DMS 273 treated with DMSO at 0.1 percent for 48 hours (cell line): Measurements from ENCODE around the gene PPP1CA.

ENCODE experiments used
- DNase-seq: peaks from one replicate; lab custom pipeline; 2025; lab: John Stamatoyannopoulos, UW

The PPP1CA gene

GRCh38 chr11:67369275-67369674 lies 32.4 kb downstream of the PPP1CA start:
- DNase-seq: no peak

DNA sequence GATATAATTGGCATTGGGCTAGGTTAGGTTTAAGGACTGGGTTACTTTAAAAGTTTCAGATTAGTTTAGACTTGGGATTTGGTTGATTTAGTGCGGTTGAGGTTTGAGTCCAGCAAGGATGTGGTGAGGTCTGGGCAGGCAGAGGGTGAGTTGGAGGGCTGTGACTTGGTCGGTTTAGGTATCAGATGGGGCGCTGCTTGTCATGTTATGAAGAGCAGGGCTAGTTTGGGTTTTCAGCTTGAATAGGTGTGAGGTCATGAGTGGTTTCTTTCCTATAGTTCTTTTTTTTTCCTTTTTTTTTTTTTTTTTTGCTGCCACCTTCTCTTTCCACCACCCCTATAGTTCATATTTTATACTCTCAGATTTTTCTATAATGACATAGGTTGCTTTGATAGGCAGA lies 33.0 kb downstream of the PPP1CA start:
- no peak for DNase-seq

GRCh38 chr11:67367761-67368227 lies 33.9 kb downstream of the PPP1CA start:
- DNase-seq: no peak

DNA sequence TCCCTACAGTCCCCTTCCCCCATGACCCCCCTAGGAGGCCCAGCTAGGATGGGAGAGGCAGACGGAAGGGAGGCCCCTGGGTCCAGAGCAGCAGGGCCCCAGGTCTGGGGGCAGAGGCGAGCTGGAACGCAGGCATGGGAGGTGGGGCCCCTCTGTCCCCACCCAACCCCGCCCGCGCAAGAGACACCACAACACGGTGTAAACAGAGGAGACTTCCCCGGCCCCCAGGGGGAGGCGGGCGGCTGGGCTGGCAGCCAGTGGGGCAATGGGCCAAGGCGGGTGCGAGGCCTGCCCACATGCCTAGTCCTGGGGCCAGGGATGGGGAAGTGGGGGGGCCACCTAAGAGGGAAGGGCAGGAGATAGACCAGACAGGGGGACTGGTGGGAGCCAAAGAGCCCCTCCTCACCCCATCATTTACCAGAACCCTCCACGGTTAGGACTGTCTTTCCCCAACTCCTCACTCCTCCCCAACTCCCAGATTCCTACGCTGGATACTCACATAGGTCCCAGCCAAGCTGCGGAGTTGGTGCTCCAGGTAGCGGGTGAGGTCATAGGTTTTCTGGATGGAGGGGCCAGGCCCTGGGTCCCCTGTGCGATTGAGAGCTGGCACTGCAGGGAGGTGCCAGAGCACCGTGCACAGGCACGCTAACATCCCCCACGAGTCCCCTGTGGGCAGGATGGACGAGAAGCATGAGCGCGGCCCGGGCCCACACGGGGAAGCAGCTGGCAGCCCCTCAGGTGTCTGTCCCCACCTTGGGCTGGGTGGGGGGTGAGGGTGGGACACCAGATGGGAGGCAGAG lies 34.5 kb downstream of the PPP1CA start:
- no peak for DNase-seq

GRCh38 chr11:67366546-67366945 lies 35.1 kb downstream of the PPP1CA start:
- DNase-seq: no peak

- no peak for DNase-seq
Observed at GRCh38 chr11:67365736-67366444, 35.8 kb downstream of the PPP1CA start.

DNA sequence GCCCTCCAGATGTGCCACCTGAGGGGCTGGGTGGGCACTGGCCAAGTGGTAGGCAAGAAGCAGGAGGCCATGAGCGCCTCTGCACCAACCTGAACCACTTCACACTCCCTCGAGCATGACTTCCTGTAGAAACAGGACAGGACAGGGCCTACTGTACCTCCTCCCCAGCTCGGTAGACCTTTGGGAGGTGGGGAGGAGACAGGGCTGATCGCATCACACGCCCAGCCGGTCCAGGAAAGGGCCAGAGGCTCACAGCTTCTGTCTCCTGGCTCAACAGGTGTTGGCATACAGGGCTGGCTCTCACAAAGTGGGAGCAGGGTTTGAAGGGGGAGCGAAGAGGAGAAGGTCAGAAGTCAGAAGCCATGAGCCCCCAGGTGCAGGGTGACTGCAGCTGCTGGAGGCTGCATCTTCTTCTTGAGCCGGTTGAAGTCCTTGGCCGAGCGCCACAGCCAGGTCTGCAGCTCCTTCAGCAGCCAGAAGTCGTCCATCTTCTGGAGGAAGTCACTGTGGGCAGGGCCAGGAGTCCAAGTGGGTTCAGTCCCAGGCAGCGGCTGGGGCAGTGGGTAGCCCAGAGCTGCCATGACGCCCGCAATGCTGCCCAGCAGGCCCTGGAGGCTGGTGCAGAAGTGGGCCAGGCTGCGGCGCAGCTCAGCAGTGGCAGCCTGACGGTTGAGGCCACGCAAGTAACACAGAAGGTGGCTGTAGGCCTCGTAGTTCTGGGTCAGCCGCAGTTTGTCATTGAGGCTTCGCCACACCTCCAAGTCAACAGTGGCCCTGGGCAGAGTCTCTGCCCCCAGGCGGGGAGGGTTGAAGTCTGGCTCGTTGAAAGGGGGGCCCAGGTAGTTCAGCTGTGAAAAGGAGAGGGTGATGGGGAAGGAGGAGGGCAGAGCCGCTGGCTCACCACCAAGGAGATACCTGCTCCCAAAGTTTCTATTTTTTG lies 36.6 kb downstream of the PPP1CA start:
- DNase-seq: no peak

DNA sequence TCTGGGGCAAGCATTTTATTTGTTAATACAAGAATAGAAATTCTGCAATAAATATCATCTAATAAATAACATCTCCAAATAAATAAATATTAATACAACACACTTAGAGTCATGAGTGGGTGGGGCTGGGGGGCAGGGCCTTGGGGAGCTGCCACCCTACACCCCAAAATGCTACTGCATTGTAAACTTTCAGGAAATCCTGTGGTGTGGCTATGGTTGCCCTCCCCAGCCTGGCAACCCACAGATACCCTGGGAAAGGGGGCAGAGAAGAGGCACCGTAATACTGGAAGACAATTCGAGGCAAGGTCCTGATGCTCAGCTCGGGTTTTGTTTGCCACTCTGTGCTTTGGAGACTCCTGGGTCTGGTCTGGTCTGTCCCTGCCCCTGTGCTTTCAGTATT lies 37.5 kb downstream of the PPP1CA start:
- no peak for DNase-seq

- DNase-seq: no peak
Observed at GRCh38 chr11:67357831-67358670, 43.6 kb downstream of the PPP1CA start.

DNA sequence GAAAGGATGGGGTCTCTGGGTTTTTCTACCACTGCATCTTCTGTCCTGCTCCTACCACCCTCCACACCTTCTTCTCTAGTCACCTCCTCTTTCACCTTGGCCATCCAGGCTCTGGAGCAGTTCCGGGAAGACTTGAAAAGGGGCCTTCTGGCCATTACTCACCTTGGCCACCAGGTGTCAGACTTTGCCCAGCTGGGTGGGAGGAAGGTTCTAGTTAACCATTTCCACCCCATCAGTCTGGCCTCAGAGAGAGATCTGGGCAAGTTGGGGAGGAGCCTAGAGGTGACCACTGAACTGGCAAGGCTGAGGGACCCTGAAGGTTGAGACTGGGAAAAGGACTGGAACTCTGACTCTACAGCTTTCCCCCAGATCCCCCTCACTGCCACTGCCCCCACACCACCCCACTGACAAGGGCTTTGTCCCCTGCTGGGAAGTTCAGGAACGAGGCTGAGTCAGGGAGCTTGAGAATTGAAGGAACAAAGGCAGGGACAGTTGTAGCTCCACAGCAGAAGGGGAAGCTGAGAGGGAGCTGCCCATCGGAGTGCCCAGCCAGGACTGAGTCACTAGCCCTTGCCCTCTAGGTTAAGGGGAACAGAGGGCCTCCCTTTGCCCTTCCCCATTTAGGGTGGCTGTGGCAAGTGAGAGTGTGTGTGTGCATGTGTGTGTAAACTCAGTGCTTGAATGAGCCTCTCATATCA lies 44.6 kb downstream of the PPP1CA start:
- peak; percentile 30 for DNase-seq

DNA sequence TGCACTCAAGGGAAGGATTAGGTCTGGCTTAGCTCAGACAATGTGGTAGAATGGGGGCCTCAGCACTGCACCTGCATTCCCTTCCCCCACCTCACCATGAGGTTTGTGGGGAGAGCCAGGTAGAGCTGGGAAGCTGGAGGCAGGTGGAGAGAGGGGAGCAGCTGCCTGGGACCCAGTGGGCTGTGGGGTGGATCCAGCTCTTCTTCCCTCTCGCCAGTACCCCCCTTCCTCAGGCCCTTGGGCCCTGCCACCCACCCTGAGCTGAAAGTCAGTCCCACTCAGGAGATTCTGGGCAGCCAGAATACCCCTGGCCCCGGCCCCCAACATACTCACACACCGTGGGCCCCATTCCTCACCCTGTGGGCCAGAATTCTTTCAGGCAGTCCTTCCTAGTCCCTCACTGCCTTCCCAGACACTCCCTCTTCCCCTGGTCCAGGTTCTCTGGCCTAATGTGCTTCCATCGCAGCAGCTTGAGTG lies 45.2 kb downstream of the PPP1CA start:
- DNase-seq: no peak

- no peak for DNase-seq
Observed at GRCh38 chr11:67355794-67356386, 45.8 kb downstream of the PPP1CA start.

- DNase-seq: no peak
Observed at GRCh38 chr11:67355023-67355793, 46.5 kb downstream of the PPP1CA start.

DNA sequence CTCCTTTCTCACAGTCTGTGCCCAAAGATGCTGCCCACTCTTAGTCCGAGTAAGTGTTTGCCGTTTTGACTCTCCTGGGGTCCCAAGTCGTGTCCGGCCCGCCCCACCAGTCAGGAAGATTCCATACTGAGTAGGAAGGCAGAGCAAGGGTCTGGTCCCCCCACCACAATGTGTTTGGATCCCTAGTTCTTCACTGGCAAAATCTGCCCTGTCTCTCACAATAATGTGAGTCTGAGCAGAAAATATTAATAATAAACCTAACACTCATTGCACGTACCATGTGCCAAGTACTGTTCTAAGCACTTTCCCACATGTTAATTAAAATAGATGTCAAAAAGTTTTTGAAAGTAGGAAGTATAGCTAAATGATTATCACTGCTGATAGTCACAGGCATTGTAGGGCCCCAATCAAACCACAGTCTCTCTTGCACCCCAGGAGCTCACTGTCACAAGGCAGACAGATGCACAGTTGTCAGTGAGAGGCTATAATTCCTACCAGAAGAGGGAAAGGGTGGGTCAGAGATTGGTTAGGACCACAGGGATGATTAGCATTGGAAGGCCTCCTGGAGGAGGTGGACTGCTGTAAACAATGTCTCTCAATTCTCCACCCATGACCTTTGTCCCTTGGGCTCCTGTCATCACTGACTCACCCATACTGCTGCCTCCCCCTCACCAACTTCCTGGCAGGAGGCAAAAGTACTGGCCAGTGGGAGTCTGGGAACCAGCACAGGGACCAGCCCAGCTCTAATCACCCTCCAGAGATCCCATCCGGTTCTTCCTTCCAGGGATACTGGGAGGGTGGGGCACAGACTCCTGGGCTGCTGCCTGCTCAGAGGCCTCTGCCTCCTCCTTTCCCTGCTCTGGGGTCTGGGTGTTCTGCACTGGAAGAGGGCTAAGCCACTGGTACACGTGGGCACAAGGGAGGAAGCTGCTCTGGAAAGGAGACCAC lies 47.3 kb downstream of the PPP1CA start:
- no peak for DNase-seq

DNA sequence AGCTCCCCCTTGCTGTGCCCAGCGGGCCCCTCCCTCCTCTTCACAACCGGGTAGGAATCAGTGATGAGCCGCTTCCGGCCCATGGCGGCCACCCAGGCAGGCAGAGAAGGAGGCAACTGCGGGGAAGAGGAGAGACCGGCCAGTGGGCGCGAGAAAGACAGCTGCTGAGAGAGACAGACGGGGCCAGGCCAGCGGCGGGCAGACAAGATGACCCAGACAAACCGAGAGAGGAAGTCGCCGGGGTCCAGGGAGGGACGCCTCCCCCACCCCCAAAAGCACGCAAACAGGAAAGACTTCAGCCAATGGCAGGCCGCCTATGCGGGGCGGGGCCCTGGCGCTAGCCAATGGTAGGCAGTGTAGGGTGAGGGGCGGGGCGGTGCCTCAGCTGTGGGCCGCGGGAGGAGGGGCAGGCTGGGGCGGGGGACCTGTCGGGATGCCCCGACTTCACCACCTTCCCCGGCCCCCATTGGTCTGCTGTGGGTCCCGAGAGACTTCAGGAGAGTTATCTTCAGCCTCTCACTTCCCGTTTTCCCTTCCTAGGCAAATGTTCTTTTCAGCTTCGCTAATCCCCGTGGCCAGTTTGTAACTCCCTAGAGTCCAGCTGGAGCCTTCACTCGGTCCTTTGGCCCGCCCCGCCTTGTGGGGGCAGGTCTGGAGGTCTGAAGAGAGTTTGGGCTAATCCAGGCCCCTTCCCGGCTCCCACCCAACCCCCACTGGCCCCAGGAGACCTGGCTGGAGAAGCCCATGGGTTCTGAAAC lies 48.2 kb downstream of the PPP1CA start, which contains the start of gene POLD4:
POLD4 (minus strand) TSS at position 230 of the 758 bp plus-strand sequence; CDS start at position 83, 147 bp downstream.
- DNase-seq: peak; percentile 64

- no peak for DNase-seq
Observed at GRCh38 chr11:67352546-67353316, 48.9 kb downstream of the PPP1CA start.
